ENCODE measurements around the gene RPS18. TPM values are rescaled to one million over a fixed set of nuclear protein-coding genes. Genes with fewer than 3 reads are reported as not detected.

Gene RPS18
- total and polyA plus RNA-seq, 10 of the 15 experiments (the other 5 are each of a cell fraction or from before 2014, with no cell fraction given): 4,228 to 20,828 (median 7,406) TPM

- Histone ChIP-seq H3K79me2 (ENCODE audit: control insufficient read depth, insufficient read depth, low read length) (peaks cover 33% of the 10 kb centered on the region), H3K4me1 (ENCODE audit: control insufficient read depth, insufficient read depth, low read length) (peaks cover 22% of the 10 kb centered on the region), H3K9me3 (replicated peaks; ENCODE audit: control insufficient read depth, insufficient read depth, low read length) (no peaks in the 10 kb centered on the region), H3K4me2 (ENCODE audit: control insufficient read depth, insufficient read depth) (peak overlapping the region; percentile 94), H3K9ac (ENCODE audit: control insufficient read depth, insufficient read depth, low read length) (peak overlapping the region; percentile 81), H4K20me1 (ENCODE audit: control insufficient read depth, insufficient read depth) (0 out of 2 replicates have a peak, but pooled peaks cover 3% of the 10 kb centered on the region), H3K36me3 (ENCODE audit: control insufficient read depth in 2 of 2, insufficient read depth in 2 of 2, low read length in 1 of 2) (peaks cover 12 to 16% of the 10 kb centered on the region in 2 experiments; a peak in 3 of 4 replicates), H3K27ac (ENCODE audit: control insufficient read depth, insufficient read depth) (peak overlapping the region; percentile 83; the same call in 1 of the 2 replicates), H3K4me3 (peak overlapping the region; percentile 91), H3K27me3 (replicated peaks in 1 of 2; ENCODE audit: control insufficient read depth in 2 of 2, insufficient read depth in 2 of 2, low read length in 1 of 2) (no peaks in the 10 kb centered on the region), H2AFZ (ENCODE audit: control insufficient read depth, low read depth, low read length) (no peak overlapping the region)
- intact Hi-C loops (cut with micrococcal nuclease; ENCODE audit: unreplicated experiment) (no loop called here), in situ Hi-C loops (cut with MboI) (no loop called here)
- ChIA-PET RAD21 (ENCODE audit: unreplicated experiment) (interaction anchor here (0.8 kb wide), 1 partner anchor 9 kb away, joined by 3 read pairs; no protein-coding TSS in a partner anchor), SMC1A (ENCODE audit: uncharacterized antibody, unreplicated experiment) (no interaction called here), POLR2A (interaction anchor here (0.5 to 1.4 kb wide), 4 partner anchors 8 to 33 kb away, joined by 3 to 4 read pairs (median 4); partner anchors contain the start of gene TAPBP), CTCF (no interaction called here)
- FAIRE-seq (no peak), ATAC-seq (no peak), DNase-seq (ENCODE audit: low read depth, low spot score) (no peak)
- 54% methylated on average over 9 of the region's 9 CpGs for WGBS (ENCODE audit: insufficient coverage, insufficient replicate concordance, low lambda C conversion rate, missing lambda C conversion rate)
- no TSS peak for BruUV-seq (replicated peaks)
- TF ChIP-seq ZBED1 (IDR thresholded peaks at IDR 0.05; ENCODE audit: borderline replicate concordance): no peak
- TF ChIP-seq NFIC (IDR thresholded peaks at IDR 0.05; ENCODE audit: low read depth, low read length): no peak
- TF ChIP-seq WRNIP1 (IDR thresholded peaks at IDR 0.05; ENCODE audit: borderline replicate concordance, low read depth, low read length): no peak
- TF ChIP-seq EZH2 (IDR thresholded peaks at IDR 0.05; ENCODE audit: borderline replicate concordance, control insufficient read depth, low read depth, low read length): no peak
- no peak for TF ChIP-seq ZNF24 (IDR thresholded peaks at IDR 0.05)
- no peak for TF ChIP-seq HDAC2 (IDR thresholded peaks at IDR 0.05)
- no peak for TF ChIP-seq BCLAF1 (IDR thresholded peaks at IDR 0.05)
- no peak for TF ChIP-seq RFX5 (IDR thresholded peaks at IDR 0.05; ENCODE audit: low read depth, low read length)
- no peak for TF ChIP-seq TBL1XR1 (IDR thresholded peaks at IDR 0.05; ENCODE audit: low read depth, low read length)
- TF ChIP-seq HCFC1 (IDR thresholded peaks at IDR 0.05; ENCODE audit: low read length): no peak
- TF ChIP-seq CHD4 (IDR thresholded peaks at IDR 0.05): no peak
- no peak for TF ChIP-seq IRF3 (IDR thresholded peaks at IDR 0.05)
- TF ChIP-seq MYB (IDR thresholded peaks at IDR 0.05; ENCODE audit: borderline replicate concordance, low read depth, low read length): no peak
- TF ChIP-seq MLLT1 (IDR thresholded peaks at IDR 0.05): no peak
- TF ChIP-seq CUX1 (IDR thresholded peaks at IDR 0.05; ENCODE audit: insufficient replicate concordance, low read depth, low read length): no peak
Measured at GRCh38 chr6:33321227-33321626, 49.4 kb downstream of the RPS18 start.
